ENCODE measurements around the gene PHLDB3. TPM values are rescaled to one million over a fixed set of nuclear protein-coding genes. Genes with fewer than 3 reads are reported as not detected.

PHLDB3 gene
- polyA plus RNA-seq, 2 of the 4 experiments (the other 2 are of a cell fraction): 5.5 to 12.0 TPM

GRCh38 chr19:43439032-43439708 lies 65.4 kb downstream of the PHLDB3 start (continued):
- TF ChIP-seq PBX3 (IDR thresholded peaks at IDR 0.05) (no peak), ZSCAN20 (CRISPR knock-in tag; IDR thresholded peaks at IDR 0.05) (peak; percentile 70; the same call in 1 of the 2 replicates), HOXA7 (CRISPR knock-in tag; IDR thresholded peaks at IDR 0.05) (no peak), POLR2AphosphoS2 (conservative IDR thresholded peaks at IDR 0.05; ENCODE audit: low read length) (no peak), ZNF302 (CRISPR knock-in tag; IDR thresholded peaks at IDR 0.05) (peak; percentile 91; the same call in 1 of the 2 replicates), FOSL2 (IDR thresholded peaks at IDR 0.05) (peak; percentile 75), FOSL2 (CRISPR knock-in tag; IDR thresholded peaks at IDR 0.05) (peak; percentile 95), PHF8 (IDR thresholded peaks at IDR 0.05; ENCODE audit: borderline replicate concordance, low read depth) (no peak), MAX (IDR thresholded peaks at IDR 0.05) (no peak), ZC3H11A (IDR thresholded peaks at IDR 0.05) (no peak), SMC3 (IDR thresholded peaks at IDR 0.05) (no peak), HDAC2 (IDR thresholded peaks at IDR 0.05) (no peak), JUNB (IDR thresholded peaks at IDR 0.05) (peak; percentile 85), EHF (CRISPR knock-in tag; IDR thresholded peaks at IDR 0.05) (peak; percentile 57; the same call in 1 of the 2 replicates), GATA3 (IDR thresholded peaks at IDR 0.05; ENCODE audit: borderline replicate concordance) (peak; percentile 60; the same call in 1 of the 2 replicates)

GRCh38 chr19:43438291-43439031 lies 66.1 kb downstream of the PHLDB3 start:
- CTCF ChIA-PET: interaction anchor here (0.5 to 15.9 kb wide), 12 partner anchors 9 to 873 kb away, joined by 3 to 462 read pairs (median 4); partner anchors contain the start of gene ZNF575
- WGBS (ENCODE audit: missing lambda C conversion rate): 10% methylated on average over 9 of the region's 9 CpGs

More at GRCh38 chr19:43438291-43439031, 66.1 kb downstream of the PHLDB3 start:
- ATAC-seq: peak; percentile 73 to 78
- Histone ChIP-seq H3K27ac (peak overlapping the region; percentile 42 to 57; a peak in 5 of 6 replicates), H3K4me2 (peak overlapping the region; percentile 70), H3K9me3 (peaks cover 6% of the 10 kb centered on the region; the same call in 2 of the 3 replicates), H3K4me3 (peak overlapping the region; percentile 12; the same call in 1 of the 3 replicates), H3K4me1 (peaks cover 21% of the 10 kb centered on the region)
- POLR2A ChIA-PET: interaction anchor here (0.7 to 1.9 kb wide), 5 partner anchors 25 to 639 kb away, joined by 3 to 7 read pairs (median 4); partner anchors contain the start of genes PHLDB3 and ZNF575
- TF ChIP-seq NFE2L2 (conservative IDR thresholded peaks at IDR 0.05; ENCODE audit: low read length) (no peak), SMC3 (IDR thresholded peaks at IDR 0.05) (no peak), FOSL2 (IDR thresholded peaks at IDR 0.05) (no peak), FOSL2 (CRISPR knock-in tag; IDR thresholded peaks at IDR 0.05) (0 out of 2 replicates have a peak, but pooled peaks have one; percentile 37), EHF (CRISPR knock-in tag; IDR thresholded peaks at IDR 0.05) (no peak), PBX3 (IDR thresholded peaks at IDR 0.05) (0 out of 2 replicates have a peak, but pooled peaks have one; percentile 27), GATA3 (IDR thresholded peaks at IDR 0.05; ENCODE audit: borderline replicate concordance) (peak; percentile 45; the same call in 1 of the 2 replicates), HOXB5 (CRISPR knock-in tag; IDR thresholded peaks at IDR 0.05) (no peak), NR3C1 (IDR thresholded peaks at IDR 0.05) (no peak), ZSCAN20 (CRISPR knock-in tag; IDR thresholded peaks at IDR 0.05) (no peak), ZFP36 (IDR thresholded peaks at IDR 0.05; ENCODE audit: borderline replicate concordance, partially characterized antibody) (no peak), ZNF302 (CRISPR knock-in tag; IDR thresholded peaks at IDR 0.05) (no peak), HES2 (IDR thresholded peaks at IDR 0.05) (no peak), JUNB (IDR thresholded peaks at IDR 0.05) (no peak), HMGXB4 (CRISPR knock-in tag; IDR thresholded peaks at IDR 0.05; ENCODE audit: borderline replicate concordance) (no peak), RAD21 (conservative IDR thresholded peaks at IDR 0.05 in 1 of 2, IDR thresholded peaks at IDR 0.05 in 1 of 2) (no peak), HDAC2 (IDR thresholded peaks at IDR 0.05) (no peak), RARB (CRISPR knock-in tag; IDR thresholded peaks at IDR 0.05) (no peak), HOXA7 (CRISPR knock-in tag; IDR thresholded peaks at IDR 0.05) (no peak), TP53 (CRISPR knock-in tag; IDR thresholded peaks at IDR 0.05) (no peak), CHD2 (IDR thresholded peaks at IDR 0.05; ENCODE audit: low read length, partially characterized antibody) (no peak), RFX5 (IDR thresholded peaks at IDR 0.05) (no peak)
- FAIRE-seq: no peak
- DNase-seq (ENCODE audit: low read depth in 1 of 2, low spot score in 1 of 2): peak; percentile 36 to 59
